PFSK-1 (cell line): ENCODE measurements around the gene ACBD3.

Source experiments
- FOXP2 ChIP-seq: optimal IDR thresholded peaks from 2 replicates; pipeline ENCODE3; 2011; ENCODE audit warnings: borderline replicate concordance, control low read depth, inconsistent platforms; ENCODE audit not compliant: insufficient read depth; ENCODE audit errors: extremely low read length, extremely low read depth
- POLR2AphosphoS5 ChIP-seq: IDR thresholded peaks from 2 replicates; pipeline ENCODE4 v1.6.1; 2012; ENCODE audit warnings: low read depth, mild to moderate bottlenecking, control low read depth, low read length, moderate library complexity
- SIN3A ChIP-seq: IDR thresholded peaks from 2 replicates; pipeline ENCODE4 v1.6.1; 2012; ENCODE audit warnings: mild to moderate bottlenecking, low read length, moderate library complexity, borderline replicate concordance; ENCODE audit not compliant: insufficient read depth
- TAF1 ChIP-seq: IDR thresholded peaks from 2 replicates; pipeline ENCODE4 v1.6.1; 2012; ENCODE audit warnings: low read length, control low read depth, borderline replicate concordance; ENCODE audit not compliant: insufficient read depth
- TF ChIP-seq, protein P1 (sequence below), 2 experiments: IDR thresholded peaks; 2 replicates each; pipeline versions ENCODE4 v1.6.1 to v1.8.0; 2011 to 2012; ENCODE audit warnings: low read depth in 2 of 2, low read length in 2 of 2, control low read depth in 1 of 2, inconsistent platforms in 1 of 2, mild to moderate bottlenecking in 1 of 2, moderate library complexity in 1 of 2; ENCODE audit not compliant: insufficient read depth in 1 of 2

The ACBD3 gene

DNA sequence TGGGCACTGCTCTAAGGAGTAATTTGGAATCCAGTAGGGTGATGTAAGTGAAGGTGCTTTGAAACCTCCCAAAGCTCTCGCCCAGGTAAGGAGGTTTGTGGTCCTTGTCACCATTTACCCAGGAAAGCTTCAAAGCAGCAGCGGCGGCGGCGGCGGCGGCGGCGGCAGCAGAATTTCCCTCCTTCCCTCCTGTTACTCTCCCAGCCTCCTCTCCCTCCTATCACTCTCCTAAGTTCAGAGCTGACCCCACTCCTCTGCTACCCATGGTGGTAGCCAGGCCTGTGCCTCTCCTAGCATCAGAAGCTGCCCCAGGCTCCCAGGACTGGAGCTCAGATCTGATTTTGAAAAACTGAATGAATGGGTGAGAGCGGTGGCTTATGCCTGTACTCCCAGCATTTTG is 60.7 kb downstream of the ACBD3 start:
- TF ChIP-seq FOXP2 (no peak), POLR2AphosphoS5 (no peak), SIN3A (no peak), TAF1 (no peak)
- TF ChIP-seq, protein P1, sequence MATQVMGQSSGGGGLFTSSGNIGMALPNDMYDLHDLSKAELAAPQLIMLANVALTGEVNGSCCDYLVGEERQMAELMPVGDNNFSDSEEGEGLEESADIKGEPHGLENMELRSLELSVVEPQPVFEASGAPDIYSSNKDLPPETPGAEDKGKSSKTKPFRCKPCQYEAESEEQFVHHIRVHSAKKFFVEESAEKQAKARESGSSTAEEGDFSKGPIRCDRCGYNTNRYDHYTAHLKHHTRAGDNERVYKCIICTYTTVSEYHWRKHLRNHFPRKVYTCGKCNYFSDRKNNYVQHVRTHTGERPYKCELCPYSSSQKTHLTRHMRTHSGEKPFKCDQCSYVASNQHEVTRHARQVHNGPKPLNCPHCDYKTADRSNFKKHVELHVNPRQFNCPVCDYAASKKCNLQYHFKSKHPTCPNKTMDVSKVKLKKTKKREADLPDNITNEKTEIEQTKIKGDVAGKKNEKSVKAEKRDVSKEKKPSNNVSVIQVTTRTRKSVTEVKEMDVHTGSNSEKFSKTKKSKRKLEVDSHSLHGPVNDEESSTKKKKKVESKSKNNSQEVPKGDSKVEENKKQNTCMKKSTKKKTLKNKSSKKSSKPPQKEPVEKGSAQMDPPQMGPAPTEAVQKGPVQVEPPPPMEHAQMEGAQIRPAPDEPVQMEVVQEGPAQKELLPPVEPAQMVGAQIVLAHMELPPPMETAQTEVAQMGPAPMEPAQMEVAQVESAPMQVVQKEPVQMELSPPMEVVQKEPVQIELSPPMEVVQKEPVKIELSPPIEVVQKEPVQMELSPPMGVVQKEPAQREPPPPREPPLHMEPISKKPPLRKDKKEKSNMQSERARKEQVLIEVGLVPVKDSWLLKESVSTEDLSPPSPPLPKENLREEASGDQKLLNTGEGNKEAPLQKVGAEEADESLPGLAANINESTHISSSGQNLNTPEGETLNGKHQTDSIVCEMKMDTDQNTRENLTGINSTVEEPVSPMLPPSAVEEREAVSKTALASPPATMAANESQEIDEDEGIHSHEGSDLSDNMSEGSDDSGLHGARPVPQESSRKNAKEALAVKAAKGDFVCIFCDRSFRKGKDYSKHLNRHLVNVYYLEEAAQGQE (IDR thresholded peaks at IDR 0.05; ENCODE audit: insufficient read depth in 1 of 2, low read depth in 2 of 2, low read length in 2 of 2) = no peak

DNA sequence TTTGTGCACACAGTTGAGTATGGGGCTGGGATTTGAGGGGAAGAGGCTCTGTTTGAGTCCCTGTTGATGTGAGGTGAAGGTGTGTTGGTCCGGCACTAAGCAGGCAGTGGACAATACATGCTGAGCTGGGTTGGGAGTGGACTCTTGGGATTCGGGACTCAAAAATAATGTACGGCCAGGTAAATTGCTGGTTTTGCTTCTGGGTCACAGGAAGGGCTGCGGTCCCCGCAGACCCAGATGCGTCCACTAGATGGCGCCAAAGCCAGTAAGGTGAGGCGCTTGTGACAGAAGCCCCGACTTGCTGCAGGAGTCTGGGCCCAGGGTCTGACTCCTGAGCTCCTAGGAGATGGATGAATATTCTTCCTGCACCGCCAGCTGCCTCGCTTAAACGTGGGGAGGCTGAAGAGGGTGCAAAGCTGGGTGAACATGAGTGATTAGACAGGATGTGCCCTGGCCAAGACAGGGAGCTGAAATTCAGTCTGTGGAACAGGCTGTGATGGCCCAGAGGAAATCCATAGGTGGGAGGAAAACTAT is 61.4 kb downstream of the ACBD3 start:
- TF ChIP-seq, protein P1 (IDR thresholded peaks at IDR 0.05; ENCODE audit: insufficient read depth in 1 of 2, low read depth in 2 of 2, low read length in 2 of 2) = no peak
- TF ChIP-seq POLR2AphosphoS5 (no peak), TAF1 (no peak), FOXP2 (no peak), SIN3A (no peak)

DNA sequence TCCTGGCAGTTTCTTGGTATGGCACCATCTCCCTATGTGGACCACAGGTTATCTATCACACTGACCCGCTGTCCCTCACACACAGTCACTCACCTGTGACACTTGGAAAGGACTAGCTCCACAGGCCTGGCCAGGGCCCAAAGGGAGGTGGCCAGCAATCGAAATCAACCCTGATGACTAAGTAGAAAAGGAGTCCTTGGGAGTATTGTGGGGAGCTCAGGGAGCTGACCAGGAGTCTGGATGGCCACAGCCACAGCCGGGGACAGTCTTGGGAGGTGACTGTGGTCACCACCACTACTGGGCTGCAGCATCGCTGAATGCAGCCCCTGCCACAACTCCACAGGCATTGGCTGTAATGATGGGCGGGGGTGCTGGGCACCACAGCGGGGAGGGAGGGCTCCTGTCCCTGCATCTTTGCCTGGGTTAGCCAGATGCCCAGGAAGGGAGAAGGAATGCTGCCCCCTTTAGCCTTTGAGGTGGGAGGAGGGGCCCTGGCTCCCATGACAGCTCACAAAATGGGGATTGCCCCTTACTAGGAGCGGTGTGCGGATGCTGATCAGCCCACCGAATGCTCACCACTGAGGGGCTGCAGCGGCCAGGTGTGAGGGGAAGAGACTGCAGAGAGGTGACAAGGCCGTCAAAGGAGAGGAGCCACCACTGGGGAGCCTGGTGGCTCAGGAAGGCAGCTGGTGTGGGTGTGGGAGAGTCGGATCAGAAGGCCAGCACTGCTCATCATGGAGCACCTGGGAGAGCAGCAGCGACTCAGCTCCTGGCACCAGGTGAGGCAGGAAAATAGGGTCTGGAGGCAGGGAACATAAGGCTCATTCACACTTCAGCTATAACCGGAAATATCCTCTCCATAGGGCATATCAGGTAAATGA is 62.7 kb downstream of the ACBD3 start:
- TF ChIP-seq TAF1 (no peak), POLR2AphosphoS5 (no peak), FOXP2 (no peak), SIN3A (no peak)
- TF ChIP-seq, protein P1 (IDR thresholded peaks at IDR 0.05; ENCODE audit: insufficient read depth in 1 of 2, low read depth in 2 of 2, low read length in 2 of 2) = no peak

DNA sequence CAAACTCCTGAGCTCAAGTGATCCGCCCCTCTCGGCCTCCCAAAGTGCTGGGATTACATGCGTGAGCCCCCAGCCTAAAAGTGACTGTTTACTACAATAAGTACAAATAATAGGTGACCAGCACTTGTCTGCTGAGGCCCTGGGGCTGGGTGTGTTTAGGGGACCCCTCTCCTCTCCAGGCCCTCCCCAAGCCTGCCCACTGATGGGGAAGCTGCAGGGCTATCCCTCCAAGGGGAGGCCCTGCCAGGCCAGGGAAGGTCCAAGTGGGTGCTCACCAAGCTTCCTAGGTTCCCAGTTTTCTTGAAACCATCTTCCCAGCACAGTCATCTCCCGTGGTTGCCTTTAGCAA is 63.4 kb downstream of the ACBD3 start:
- TF ChIP-seq FOXP2 = no peak
- no peak for TF ChIP-seq TAF1
- no peak for TF ChIP-seq POLR2AphosphoS5
- TF ChIP-seq, protein P1 (IDR thresholded peaks at IDR 0.05; ENCODE audit: insufficient read depth in 1 of 2, low read depth in 2 of 2, low read length in 2 of 2) = no peak
- TF ChIP-seq SIN3A = no peak
